GM18909 (cell line): ENCODE measurements around the gene CMTM6.
A peak's percentile ranks its signal among the peaks of the same experiment; 100 is the strongest.

Experiments
- ATAC-seq: cut with Tn5 transposase; IDR thresholded peaks from one replicate; pipeline ENCODE4 v1.9.1; 2021; ENCODE audit warnings: mild to moderate bottlenecking; ENCODE audit not compliant: unreplicated experiment, poor library complexity

Gene CMTM6

DNA sequence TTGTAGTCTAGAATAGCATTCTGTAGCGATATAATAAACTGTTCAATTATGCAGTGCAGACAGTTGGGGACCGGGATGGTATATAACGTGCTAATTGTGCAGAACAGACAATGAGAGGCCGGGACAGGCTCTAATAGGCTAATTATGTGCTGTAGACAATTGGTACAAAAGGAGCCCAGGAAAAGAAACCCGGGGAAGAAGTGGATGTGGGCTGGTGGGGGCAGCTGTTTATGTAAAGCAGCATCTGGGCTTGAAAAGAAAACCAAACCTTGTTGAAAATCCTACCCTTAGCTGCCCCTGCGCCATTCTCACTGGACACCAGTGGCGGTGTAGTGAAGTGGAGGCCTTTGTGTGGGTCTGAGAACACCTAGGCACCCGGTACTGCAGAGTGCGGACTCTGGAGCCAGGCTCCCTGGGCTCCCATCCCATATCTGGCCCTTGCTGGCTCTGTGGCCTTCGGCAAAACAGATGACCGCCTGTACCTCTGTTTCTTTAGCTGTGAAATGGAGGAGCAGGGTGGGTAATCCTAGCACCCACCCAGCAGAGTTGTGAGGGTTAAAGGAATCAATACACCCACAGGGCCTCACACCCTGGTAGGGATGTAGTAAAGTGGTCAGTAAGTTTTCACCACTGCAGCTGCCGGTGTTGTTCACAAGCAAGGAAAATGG is 51.5 kb downstream of the CMTM6 start:
- no peak for ATAC-seq

DNA sequence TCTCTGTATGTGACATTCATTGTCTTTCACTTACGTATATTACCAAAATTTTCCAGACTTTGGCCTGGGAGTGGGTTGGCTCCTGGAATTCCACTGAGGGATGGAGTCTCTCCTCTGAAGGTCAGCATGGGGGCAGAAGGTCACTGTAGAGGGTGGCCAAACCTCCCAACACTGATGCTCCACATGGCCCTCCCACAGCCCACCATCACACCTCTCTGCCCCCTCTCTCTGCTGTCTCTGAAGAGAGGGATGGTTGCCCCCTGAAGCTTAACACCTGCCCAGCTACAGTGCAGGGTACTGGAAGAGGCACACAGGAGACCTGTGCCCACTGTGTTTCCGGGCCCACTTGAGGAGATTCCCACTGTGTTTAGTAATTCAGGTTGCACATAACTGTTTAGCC is 52.2 kb downstream of the CMTM6 start:
- no peak for ATAC-seq

- no peak for ATAC-seq
Observed at GRCh38 chr3:32449691-32450090, 53.0 kb downstream of the CMTM6 start.

GRCh38 chr3:32448686-32449474 is 53.8 kb downstream of the CMTM6 start:
- ATAC-seq = no peak

DNA sequence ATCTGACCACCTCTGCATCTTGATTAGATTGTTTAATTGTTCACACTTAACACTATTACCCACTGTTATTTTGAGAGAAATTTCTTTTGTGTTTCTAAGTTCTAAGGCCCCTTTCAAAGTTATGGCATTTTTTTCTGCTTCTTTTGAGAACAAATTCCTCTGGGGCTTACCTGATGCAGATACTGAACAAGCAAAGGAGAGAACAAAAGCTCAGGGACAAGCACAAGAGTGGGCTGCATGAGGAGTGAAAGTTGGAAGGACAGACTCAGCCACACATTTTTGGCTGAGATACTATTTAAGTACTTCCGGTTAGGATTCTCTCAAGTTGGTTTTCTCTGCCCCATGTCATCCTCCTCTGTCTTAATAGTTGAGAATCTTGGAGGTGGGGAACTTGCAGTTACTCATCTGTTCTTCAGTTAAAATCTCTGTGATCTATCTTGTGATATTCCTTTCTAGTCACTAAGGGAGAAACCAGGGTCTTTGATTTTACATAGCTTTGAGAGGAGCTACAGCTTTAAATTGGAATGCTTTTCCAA is 54.7 kb downstream of the CMTM6 start:
- ATAC-seq = no peak

- no peak for ATAC-seq
Observed at GRCh38 chr3:32443478-32443877, 59.2 kb downstream of the CMTM6 start.

DNA sequence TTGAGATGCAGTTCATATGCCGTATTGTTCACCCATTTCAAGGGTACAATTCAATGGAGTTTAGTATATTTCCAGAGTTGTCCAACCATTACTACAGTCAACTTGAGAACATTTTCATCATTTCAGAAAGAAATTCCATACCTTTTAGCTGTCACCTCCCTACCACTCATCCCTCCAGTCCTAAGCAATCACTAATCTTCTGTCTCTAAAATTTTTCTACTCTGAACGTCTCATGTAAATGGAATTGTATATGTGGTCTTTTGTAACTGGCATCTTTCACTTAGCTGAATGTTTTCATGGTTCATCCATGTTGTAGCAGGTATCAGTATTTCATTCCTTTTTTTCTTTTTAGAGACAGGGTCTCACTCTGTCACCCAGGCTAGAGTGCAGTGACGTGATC is 59.9 kb downstream of the CMTM6 start:
- no peak for ATAC-seq

DNA sequence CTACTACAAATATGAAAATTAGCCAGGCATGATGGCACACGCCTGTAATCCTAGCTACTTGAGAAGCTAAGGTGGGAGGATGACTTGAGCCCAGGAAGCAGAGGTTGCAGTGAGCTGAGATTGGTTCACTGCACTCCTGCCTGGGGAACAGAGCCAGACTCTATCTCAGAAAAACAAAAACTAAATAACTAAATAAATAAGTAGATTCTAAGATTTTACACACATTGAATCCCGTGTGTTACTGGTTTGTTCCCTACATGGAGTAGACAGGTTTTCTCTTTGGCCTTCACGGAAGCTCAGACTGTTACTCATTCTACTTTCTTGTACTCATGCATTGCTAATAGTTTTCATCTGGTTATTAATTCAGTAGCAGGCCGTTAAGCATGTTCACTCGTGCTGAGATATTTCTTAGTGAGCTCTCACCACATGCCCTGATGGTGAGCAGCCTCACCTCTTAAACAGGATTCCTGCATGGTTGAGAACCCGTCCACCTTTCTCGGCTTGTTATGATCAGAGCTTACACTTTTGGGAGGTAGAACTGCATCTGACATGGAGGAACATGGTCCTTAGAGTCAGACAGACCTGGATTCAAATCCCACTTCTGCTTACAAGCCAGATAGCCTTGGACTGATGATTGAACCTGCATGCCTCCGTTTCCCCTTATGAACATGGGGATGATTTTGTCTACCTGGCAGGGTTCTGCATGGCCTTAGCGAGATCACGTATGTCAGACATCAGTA is 61.9 kb downstream of the CMTM6 start:
- ATAC-seq = no peak

DNA sequence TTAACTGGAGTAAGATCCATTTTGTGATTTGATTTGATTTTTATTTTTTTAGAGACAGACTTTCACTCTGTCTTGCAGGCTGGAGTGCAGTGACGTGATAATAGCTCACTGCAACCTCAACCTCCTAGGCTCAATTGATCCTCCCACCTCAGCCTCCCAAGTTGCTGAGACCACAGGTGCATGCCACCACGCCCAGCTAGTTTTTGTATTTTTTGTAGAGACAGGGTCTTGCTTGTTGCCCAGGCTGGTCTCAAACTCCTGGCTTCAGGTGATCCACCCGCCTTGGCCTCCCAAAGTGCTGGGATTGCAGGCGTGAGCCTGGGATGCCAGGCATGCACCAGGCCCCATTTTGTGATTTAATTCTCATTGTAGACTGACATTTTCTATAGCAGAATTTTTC is 63.2 kb downstream of the CMTM6 start:
- ATAC-seq = peak; percentile 18

GRCh38 chr3:32438596-32439344 is 63.9 kb downstream of the CMTM6 start:
- ATAC-seq = peak; percentile 94

GRCh38 chr3:32437896-32438295 is 64.8 kb downstream of the CMTM6 start:
- no peak for ATAC-seq

DNA sequence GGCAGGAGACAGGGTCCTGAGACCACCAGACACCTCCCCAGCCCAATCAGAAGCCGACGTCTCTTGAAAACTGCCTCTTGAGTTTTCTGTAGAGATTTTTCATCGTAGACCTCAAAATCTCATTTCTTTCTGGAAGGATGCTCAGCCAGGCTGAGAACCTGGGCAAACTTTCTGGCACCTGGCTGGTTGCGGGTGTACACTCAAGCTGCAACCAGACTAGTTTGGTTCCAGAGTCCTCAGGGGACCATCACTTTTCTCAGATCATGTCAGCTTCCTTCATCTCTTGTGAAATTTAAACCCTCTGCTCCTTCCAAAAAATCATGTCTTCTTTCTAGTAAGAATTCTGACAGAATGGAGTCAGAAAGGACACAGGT is 65.8 kb downstream of the CMTM6 start:
- peak; percentile 47 for ATAC-seq

- no peak for ATAC-seq
Observed at GRCh38 chr3:32435911-32436815, 66.5 kb downstream of the CMTM6 start.

GRCh38 chr3:32434206-32434605 is 68.4 kb downstream of the CMTM6 start:
- ATAC-seq = no peak

GRCh38 chr3:32432711-32433530 is 69.7 kb downstream of the CMTM6 start:
- ATAC-seq = peak; percentile 34

DNA sequence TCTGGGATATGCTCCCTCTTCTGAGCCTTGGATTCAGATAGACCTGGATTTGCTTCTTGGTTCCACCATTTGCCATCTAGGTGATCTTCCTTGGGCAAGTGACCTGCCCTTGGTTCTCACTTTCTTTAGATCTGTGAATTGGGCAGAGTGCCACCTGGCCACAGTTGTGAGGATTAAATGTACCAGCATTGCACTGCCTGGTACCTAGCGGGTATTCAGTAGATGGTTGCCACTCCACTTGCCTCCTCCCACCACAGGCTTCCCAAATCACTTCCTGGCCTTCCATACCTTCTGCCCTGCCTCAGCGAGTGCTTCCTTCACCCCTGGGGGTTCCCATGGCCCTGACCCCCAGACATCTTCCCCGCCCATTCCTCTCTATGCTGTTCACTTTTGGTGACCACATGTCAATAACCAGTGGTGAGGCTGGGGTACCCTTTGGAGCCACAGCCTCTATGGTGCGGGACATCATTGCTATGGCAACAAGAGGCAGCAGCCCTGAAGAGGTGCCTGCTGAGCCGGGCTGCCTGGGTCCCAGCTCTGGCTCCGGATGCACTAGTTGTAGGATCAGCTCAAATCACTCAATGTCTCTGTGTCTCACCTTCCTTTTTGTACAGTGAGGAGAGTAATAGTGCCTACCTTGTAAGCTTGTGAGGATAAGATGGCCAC is 70.5 kb downstream of the CMTM6 start:
- no peak for ATAC-seq

GRCh38 chr3:32431481-32431880 is 71.2 kb downstream of the CMTM6 start:
- no peak for ATAC-seq
